HCT116 (cell line): ENCODE measurements around the gene HBA2. TPM values are rescaled to one million over a fixed set of nuclear protein-coding genes. Genes with fewer than 3 reads are reported as not detected.
"Not testable (repeated sequence)": the region's sequence is repeated elsewhere in the genome, so short reads cannot be mapped to it uniquely, and the experiment has no call there.

Experiments
- ATAC-seq: fragments of 200-7000 bp; cut with Tn5 transposase; 2 replicates; pipeline ENCODE4 v1.9.1; 2020; ENCODE audit warnings: mild to moderate bottlenecking, moderate library complexity
- Bru-seq: library from RNA; stranded (reverse); fragments of 400-500 nt; gene quantifications from one replicate; lab custom pipeline; 2021; lab: Mats Ljungman, UMichigan
- BruChase-seq, 2 experiments: library from RNA; stranded (reverse); fragments of 400-500 nt; gene quantifications; one replicate each; lab custom pipeline; 2021; lab: Mats Ljungman, UMichigan
- BruUV-seq: library from RNA; stranded (reverse); fragments of 400-500 nt; replicated peaks from 2 replicates; lab custom pipeline; 2021; lab: Mats Ljungman, UMichigan
- CTCF ChIA-PET: fragments of 300-600 bp; sonication (Branson Sonifier 250); formaldehyde crosslinking; loops from one replicate; lab custom pipeline; 2021; ENCODE audit warnings: antibody characterized with exemption; lab: Charles Lee
- POLR2A ChIA-PET: fragments of 300-600, 350-600 bp; sonication (Branson Sonifier 250); formaldehyde crosslinking; loops from one replicate; lab custom pipeline; 2021; ENCODE audit warnings: antibody characterized with exemption; lab: Charles Lee
- RAD21 ChIA-PET, 2 experiments: fragments of 300-600 bp; sonication (Branson Sonifier 250); formaldehyde crosslinking; loops; one replicate each; lab custom pipeline; 2023; ENCODE audit warnings: low total read pairs in 2 of 2; ENCODE audit not compliant: uncharacterized antibody in 2 of 2, unreplicated experiment in 2 of 2, low non-redundant PET in 1 of 2; lab: Charles Lee
- DNase-seq: peaks from one replicate; pipeline ENCODE4 v3.0.0-alpha.2; 2010; ENCODE audit warnings: low read depth, low spot score
- H2AFZ ChIP-seq: fragments of 200-600 bp; shearing (Covaris generic), sonication (generic); 2 replicates; pipeline ENCODE4 v1.6.1; 2017; ENCODE audit warnings: low read depth, mixed run types, mixed read lengths, antibody characterized with exemption, low read length; ENCODE audit not compliant: poor library complexity, severe bottlenecking
- H3K27ac ChIP-seq: 2 replicates; pipeline ENCODE4 v1.5.1; 2012; ENCODE audit warnings: low read depth, low read length
- H3K27me3 ChIP-seq: fragments of 200-600 bp; sonication (generic); 2 replicates; pipeline ENCODE4 v1.6.1; 2016; ENCODE audit warnings: mixed run types, low read length, mixed read lengths; ENCODE audit not compliant: insufficient read depth
- H3K36me3 ChIP-seq, 2 experiments: fragments of 200-500 bp in 1 of 2; fragments of 200-600 bp in 1 of 2; sonication (Bioruptor generic) in 1 of 2; sonication (generic) in 1 of 2; 2 replicates each; pipeline versions ENCODE4 v1.5.1 to v1.6.1; 2014 to 2016; ENCODE audit warnings: low read length in 2 of 2, inconsistent platforms in 1 of 2, mixed read lengths in 1 of 2, mixed run types in 1 of 2; ENCODE audit not compliant: insufficient read depth in 2 of 2, control insufficient read depth in 1 of 2
- H3K4me1 ChIP-seq, 2 experiments: fragments of 200-600 bp in 1 of 2; sonication (generic) in 1 of 2; 2 replicates each; pipeline versions ENCODE4 v1.5.1 to v1.6.1; 2012 to 2017; ENCODE audit warnings: low read length in 2 of 2, inconsistent platforms in 1 of 2, mild to moderate bottlenecking in 1 of 2, mixed read lengths in 1 of 2, mixed run types in 1 of 2, moderate library complexity in 1 of 2; ENCODE audit not compliant: insufficient read depth in 2 of 2, control insufficient read depth in 1 of 2
- H3K4me2 ChIP-seq: fragments of 200-600 bp; sonication (generic); 2 replicates; pipeline ENCODE4 v1.6.1; 2017; ENCODE audit warnings: mixed run types, low read length, mixed read lengths
- H3K4me3 ChIP-seq, 2 experiments: fragments of 200-600 bp in 1 of 2; sonication (generic) in 1 of 2; replicated peaks in 1 of 2; 2 replicates each; pipeline ENCODE4 v1.5.1; 2011 to 2016; ENCODE audit warnings: low read length in 2 of 2, control low read depth in 1 of 2, low read depth in 1 of 2, mild to moderate bottlenecking in 1 of 2, mixed read lengths in 1 of 2, mixed run types in 1 of 2
- H3K79me2 ChIP-seq: fragments of 200-600 bp; sonication (generic); 2 replicates; pipeline ENCODE4 v1.6.1; 2017; ENCODE audit warnings: mild to moderate bottlenecking, mixed run types, low read length, moderate library complexity, mixed read lengths; ENCODE audit not compliant: insufficient read depth
- H3K9ac ChIP-seq: fragments of 200-600 bp; sonication (generic); 2 replicates; pipeline ENCODE4 v1.6.1; 2016; ENCODE audit warnings: low read length, mixed read lengths
- H3K9me2 ChIP-seq: fragments of 200-600 bp; sonication (generic), shearing (Covaris generic); 2 replicates; pipeline ENCODE4 v1.6.1; 2017; ENCODE audit warnings: mixed run types, mild to moderate bottlenecking, moderate library complexity; ENCODE audit not compliant: insufficient read depth
- H3K9me3 ChIP-seq, 2 experiments: fragments of 200-500 bp in 1 of 2; fragments of 200-600 bp in 1 of 2; sonication (Bioruptor generic) in 1 of 2; sonication (generic) in 1 of 2; 2 replicates each; pipeline ENCODE4 v1.6.1; 2014 to 2017; ENCODE audit warnings: low read length in 2 of 2, mixed read lengths in 2 of 2, inconsistent platforms in 1 of 2, low read depth in 1 of 2, mild to moderate bottlenecking in 1 of 2, mixed run types in 1 of 2, moderate library complexity in 1 of 2; ENCODE audit not compliant: control insufficient read depth in 1 of 2, insufficient read depth in 1 of 2
- H4K20me1 ChIP-seq: fragments of 200-600 bp; sonication (generic), shearing (Covaris generic); 2 replicates; pipeline ENCODE4 v1.6.1; 2017; ENCODE audit warnings: mixed run types, mild to moderate bottlenecking, moderate library complexity; ENCODE audit not compliant: insufficient read depth
- intact Hi-C: fragments of 100-400 bp; cut with micrococcal nuclease; formaldehyde crosslinking; loops from 2 replicates; pipeline ENCODE4 v1.10.0; 2022
- long read RNA-seq: library from polyadenylated mRNA; unstranded; transcript quantifications from one replicate; pipeline ENCODE4 v2.0.0, GENCODE V29; 2021; ENCODE audit not compliant: unreplicated experiment
- polyA plus RNA-seq: library from polyadenylated mRNA; unstranded; fragments of >200 nt; gene quantifications from 2 replicates; pipeline ENCODE4 v1.2.1, GENCODE V29; 2012; ENCODE audit warnings: missing spikeins
- total RNA-seq: library from RNA; stranded (reverse); gene quantifications from one replicate; pipeline ENCODE4 v1.2.1, GENCODE V29; 2021; ENCODE audit not compliant: unreplicated experiment

The HBA2 gene
- total RNA-seq (3.0 TPM), Bru-seq, nascent RNA (percentile 23 among the genes with signal in this experiment), BruChase-seq, experiment 1, labeled RNA remaining after a 6-hour chase (not detected), BruChase-seq, experiment 2, labeled RNA remaining after a 2-hour chase (not detected)
- polyA plus RNA-seq, result 4.4 and 6.3 TPM in 2 replicates
- long read RNA-seq, partial matches to known transcripts, result 0 of 1 reads
- long read RNA-seq, other reads (novel, unspliced or antisense), result 0 of 1 reads

- H3K27me3 ChIP-seq, BruUV-seq, H3K9me2 ChIP-seq, intact Hi-C loops, H3K4me3 ChIP-seq, H3K27ac ChIP-seq, H3K9ac ChIP-seq, H3K9me3 ChIP-seq, H3K4me2 ChIP-seq, CTCF ChIA-PET, DNase-seq, RAD21 ChIA-PET, H3K36me3 ChIP-seq, H4K20me1 ChIP-seq, POLR2A ChIA-PET, H3K79me2 ChIP-seq, H2AFZ ChIP-seq: not testable (repeated sequence)
- ATAC-seq, result peak; percentile 61
- H3K4me1 ChIP-seq, result peaks cover 0 to 17% of the 10 kb centered on the region in 2 experiments; a peak in 2 of 4 replicates
Measured at GRCh38 chr16:172374-172941, at the start of gene HBA2. HBA2 (plus strand) TSS chr16:172876; CDS start chr16:172913, 37 bp downstream.

GRCh38 chr16:123558-124350 is 48.9 kb upstream of the HBA2 start:
- H2AFZ ChIP-seq, H3K36me3 ChIP-seq, H3K9me2 ChIP-seq, RAD21 ChIA-PET, DNase-seq, H4K20me1 ChIP-seq, CTCF ChIA-PET, POLR2A ChIA-PET, ATAC-seq, H3K9me3 ChIP-seq, H3K4me2 ChIP-seq, H3K9ac ChIP-seq, intact Hi-C loops, H3K27me3 ChIP-seq, H3K4me3 ChIP-seq, H3K4me1 ChIP-seq, H3K79me2 ChIP-seq, H3K27ac ChIP-seq, BruUV-seq: not testable (repeated sequence)
